NT2/D1 (cell line): ENCODE results near the gene USP5.
A peak's percentile ranks its signal among the peaks of the same experiment; 100 is the strongest.

ENCODE experiments used
- DNase-seq: peaks from one replicate; pipeline ENCODE4 v3.0.0-alpha.2; 2011; ENCODE audit warnings: low read depth, low spot score
- H3K27me3 ChIP-seq: 2 replicates; pipeline ENCODE4 v1.6.0; 2011; ENCODE audit warnings: mild to moderate bottlenecking; ENCODE audit not compliant: insufficient read length, insufficient read depth
- H3K36me3 ChIP-seq: 2 replicates; pipeline ENCODE4 v1.6.1; 2011; ENCODE audit warnings: mild to moderate bottlenecking, low read length, mixed read lengths; ENCODE audit not compliant: insufficient read depth, insufficient read length
- H3K4me1 ChIP-seq: 2 replicates; pipeline ENCODE4 v1.5.1; 2011; ENCODE audit not compliant: insufficient read depth, insufficient read length
- H3K4me3 ChIP-seq: 2 replicates; pipeline ENCODE4 v1.5.1; 2011; ENCODE audit warnings: low read depth; ENCODE audit not compliant: insufficient read length
- H3K9ac ChIP-seq: 2 replicates; pipeline ENCODE4 v1.6.0; 2011; ENCODE audit warnings: low read depth; ENCODE audit not compliant: insufficient read length
- H3K9me3 ChIP-seq: 2 replicates; pipeline ENCODE4 v1.5.1; 2011; ENCODE audit warnings: mild to moderate bottlenecking, low read length; ENCODE audit not compliant: insufficient read depth
- SUZ12 ChIP-seq: IDR thresholded peaks from 2 replicates; pipeline ENCODE4 v1.6.1; 2011; ENCODE audit not compliant: insufficient read length, insufficient read depth; ENCODE audit errors: extremely low read depth
- YY1 ChIP-seq: IDR thresholded peaks from 2 replicates; pipeline ENCODE4 v1.6.1; 2011; ENCODE audit not compliant: insufficient read length, insufficient read depth
- ZNF274 ChIP-seq: IDR thresholded peaks from 2 replicates; pipeline ENCODE4 v1.6.1; 2011; ENCODE audit warnings: mild to moderate bottlenecking, low read depth, low read length

Gene USP5

DNA sequence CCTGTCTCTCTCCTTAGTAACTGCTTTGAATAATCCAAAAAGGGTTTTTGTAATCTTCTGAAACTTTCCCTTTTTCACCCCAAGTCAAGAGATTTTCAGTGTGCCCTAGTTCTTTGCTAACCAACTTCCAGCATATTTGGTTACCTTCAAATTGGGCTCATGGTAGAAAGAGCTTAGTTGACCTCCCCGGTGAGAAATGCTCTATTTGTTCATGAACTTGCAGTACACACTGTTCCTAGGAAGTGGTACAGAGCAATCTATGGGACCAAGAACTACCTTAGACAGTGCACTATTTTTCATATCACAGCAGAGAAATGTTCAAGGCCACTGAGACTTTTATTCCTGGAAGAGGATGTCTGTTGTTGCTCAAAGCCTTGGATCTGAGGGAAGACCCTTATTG lies 1.7 kb downstream of the USP5 start:
- Histone ChIP-seq H3K27me3 (no peaks in the 10 kb centered on the region), H3K4me3 (peak overlapping the region; percentile 90), H3K4me1 (peaks cover 9% of the 10 kb centered on the region), H3K9ac (peak overlapping the region; percentile 74), H3K9me3 (no peaks in the 10 kb centered on the region), H3K36me3 (peaks cover 73% of the 10 kb centered on the region)
- TF ChIP-seq SUZ12 (no peak), YY1 (no peak), ZNF274 (no peak)
- DNase-seq: no peak

DNA sequence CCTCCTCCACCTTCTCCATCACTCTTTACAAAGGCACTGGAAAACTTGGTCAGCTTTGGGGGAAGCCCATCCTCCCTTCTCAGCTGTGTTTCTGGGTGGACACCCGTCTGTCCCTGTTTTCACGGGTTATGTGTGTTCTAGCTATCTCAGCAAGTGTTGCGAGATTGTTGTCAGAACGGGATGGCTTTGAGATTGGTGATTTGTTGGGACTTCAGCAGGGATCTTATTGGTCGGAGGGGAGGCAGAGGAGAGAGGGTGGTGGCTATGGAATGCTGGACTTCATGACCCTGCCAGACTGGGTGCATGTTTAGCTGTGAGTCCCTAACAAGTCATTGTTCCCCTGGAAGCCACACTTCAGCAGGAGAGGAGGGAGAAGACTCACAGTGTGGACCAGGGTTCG lies 2.1 kb downstream of the USP5 start:
- H3K36me3 ChIP-seq: peaks cover 73% of the 10 kb centered on the region
- H3K9ac ChIP-seq: peak overlapping the region; percentile 74
- H3K27me3 ChIP-seq: no peaks in the 10 kb centered on the region
- no peak for TF ChIP-seq YY1
- no peak for TF ChIP-seq SUZ12
- TF ChIP-seq ZNF274: no peak
- peaks cover 9% of the 10 kb centered on the region for H3K4me1 ChIP-seq
- no peak overlapping the region for H3K4me3 ChIP-seq
- DNase-seq: no peak
- no peaks in the 10 kb centered on the region for H3K9me3 ChIP-seq

DNA sequence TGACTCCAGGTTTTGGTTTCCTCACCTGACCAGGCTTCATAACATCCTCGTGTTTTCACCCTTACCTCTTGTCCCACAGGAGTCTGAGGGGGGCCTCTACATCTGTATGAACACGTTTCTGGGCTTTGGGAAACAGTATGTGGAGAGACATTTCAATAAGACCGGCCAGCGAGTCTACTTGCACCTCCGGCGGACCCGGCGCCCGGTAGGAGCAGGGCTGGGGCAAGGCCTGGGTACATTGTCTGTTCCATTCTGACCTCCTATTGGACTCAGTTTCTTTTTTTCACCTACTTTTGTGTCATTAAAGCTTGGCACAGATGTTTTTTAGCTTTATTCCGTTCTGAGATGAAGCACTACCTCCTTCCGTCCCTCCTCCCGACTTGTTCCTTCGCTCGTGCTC lies 3.4 kb downstream of the USP5 start:
- peaks cover 9% of the 10 kb centered on the region for H3K4me1 ChIP-seq
- H3K27me3 ChIP-seq: no peaks in the 10 kb centered on the region
- H3K36me3 ChIP-seq: peaks cover 71% of the 10 kb centered on the region
- H3K9ac ChIP-seq: no peak overlapping the region
- no peak overlapping the region for H3K4me3 ChIP-seq
- no peak for DNase-seq
- H3K9me3 ChIP-seq: no peaks in the 10 kb centered on the region
- no peak for TF ChIP-seq YY1
- TF ChIP-seq ZNF274: no peak
- no peak for TF ChIP-seq SUZ12

DNA sequence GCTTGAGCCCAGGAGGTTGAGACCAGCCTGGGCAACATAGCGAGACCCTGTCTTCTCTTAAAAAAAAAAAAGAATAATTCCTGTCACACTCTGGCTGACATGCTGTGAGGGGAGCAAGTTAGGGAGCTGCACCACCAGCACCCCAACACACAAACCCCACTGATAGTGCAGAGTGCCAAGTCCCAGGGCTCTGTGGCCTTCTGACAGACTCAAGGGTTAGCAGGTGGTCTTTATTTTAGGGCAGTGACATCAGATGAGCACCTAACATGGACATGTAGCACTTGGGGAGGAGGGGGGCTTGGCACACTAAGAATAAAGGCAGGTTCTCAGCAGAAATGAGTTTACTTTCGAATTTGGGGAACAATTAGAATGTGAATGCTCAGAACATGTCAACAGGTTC lies 6.8 kb downstream of the USP5 start:
- Histone ChIP-seq H3K9me3 (no peaks in the 10 kb centered on the region), H3K36me3 (peaks cover 98% of the 10 kb centered on the region)

DNA sequence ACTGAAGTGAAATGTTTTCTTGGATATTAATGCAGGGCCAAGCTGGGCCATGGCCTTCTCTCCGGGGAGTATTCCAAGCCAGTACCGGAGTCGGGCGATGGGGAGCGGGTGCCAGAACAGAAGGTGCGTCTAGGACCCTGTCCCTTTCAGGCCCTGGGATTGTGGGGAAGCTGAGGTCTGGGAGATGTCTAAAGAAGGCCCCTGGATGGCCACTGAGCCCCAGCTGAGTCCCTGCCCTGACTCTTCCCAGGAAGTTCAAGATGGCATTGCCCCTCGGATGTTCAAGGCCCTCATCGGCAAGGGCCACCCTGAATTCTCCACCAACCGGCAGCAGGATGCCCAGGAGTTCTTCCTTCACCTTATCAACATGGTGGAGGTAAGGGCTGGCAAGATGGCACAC lies 8.2 kb downstream of the USP5 start:
- no peak for DNase-seq
- no peak overlapping the region for H3K4me3 ChIP-seq
- H3K9ac ChIP-seq: no peak overlapping the region
- H3K9me3 ChIP-seq: no peaks in the 10 kb centered on the region
- TF ChIP-seq ZNF274 (no peak), YY1 (no peak), SUZ12 (no peak)
- H3K36me3 ChIP-seq: peaks cover 98% of the 10 kb centered on the region
- no peaks in the 10 kb centered on the region for H3K27me3 ChIP-seq
- no peaks in the 10 kb centered on the region for H3K4me1 ChIP-seq

More for the DNA sequence above, 6.8 kb downstream of the USP5 start:
- DNase-seq: no peak
- peaks cover 5% of the 10 kb centered on the region for H3K4me1 ChIP-seq
- no peak overlapping the region for H3K9ac ChIP-seq
- no peaks in the 10 kb centered on the region for H3K27me3 ChIP-seq
- TF ChIP-seq ZNF274 (no peak), YY1 (no peak)
- no peak overlapping the region for H3K4me3 ChIP-seq

DNA sequence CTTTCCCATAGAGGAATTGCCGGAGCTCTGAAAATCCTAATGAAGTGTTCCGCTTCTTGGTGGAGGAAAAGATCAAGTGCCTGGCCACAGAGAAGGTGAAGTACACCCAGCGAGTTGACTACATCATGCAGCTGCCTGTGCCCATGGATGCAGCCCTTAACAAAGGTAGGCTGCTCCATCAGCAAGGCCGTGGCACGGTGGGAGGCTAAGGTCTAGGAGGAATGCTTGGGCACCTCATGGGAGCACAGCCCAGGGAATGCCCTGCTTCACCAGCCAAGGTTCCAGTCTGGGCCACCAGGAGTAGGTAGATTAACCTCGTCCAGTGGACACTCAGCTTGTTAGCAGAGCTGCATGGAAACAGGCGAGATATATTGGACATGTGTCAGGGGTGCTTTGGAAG lies 9.0 kb downstream of the USP5 start:
- TF ChIP-seq SUZ12 (no peak), ZNF274 (no peak), YY1 (no peak)
- Histone ChIP-seq H3K4me3 (no peak overlapping the region), H3K9ac (no peak overlapping the region), H3K27me3 (no peaks in the 10 kb centered on the region), H3K9me3 (no peaks in the 10 kb centered on the region), H3K4me1 (peaks cover 5% of the 10 kb centered on the region), H3K36me3 (peaks cover 98% of the 10 kb centered on the region)
- DNase-seq: no peak

DNA sequence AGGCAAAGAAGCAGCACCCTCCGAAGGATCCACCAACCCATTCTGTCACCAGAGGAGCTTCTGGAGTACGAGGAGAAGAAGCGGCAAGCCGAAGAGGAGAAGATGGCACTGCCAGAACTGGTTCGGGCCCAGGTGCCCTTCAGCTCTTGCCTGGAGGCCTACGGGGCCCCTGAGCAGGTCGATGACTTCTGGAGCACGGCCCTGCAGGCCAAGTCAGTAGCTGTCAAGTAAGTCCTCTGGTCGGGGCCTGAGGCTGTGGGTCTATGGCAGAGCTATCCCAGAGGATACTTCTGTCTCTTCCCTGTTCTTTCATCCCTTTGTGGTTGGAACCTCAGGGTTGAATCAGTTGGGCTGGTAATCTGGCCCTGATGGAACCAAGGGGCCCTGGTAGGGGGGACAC lies 9.4 kb downstream of the USP5 start:
- Histone ChIP-seq H3K4me1 (peaks cover 9% of the 10 kb centered on the region), H3K27me3 (no peaks in the 10 kb centered on the region), H3K4me3 (no peak overlapping the region), H3K9ac (no peak overlapping the region), H3K9me3 (no peaks in the 10 kb centered on the region), H3K36me3 (peaks cover 97% of the 10 kb centered on the region)
- no peak for DNase-seq
- TF ChIP-seq ZNF274 (no peak), SUZ12 (no peak), YY1 (no peak)

DNA sequence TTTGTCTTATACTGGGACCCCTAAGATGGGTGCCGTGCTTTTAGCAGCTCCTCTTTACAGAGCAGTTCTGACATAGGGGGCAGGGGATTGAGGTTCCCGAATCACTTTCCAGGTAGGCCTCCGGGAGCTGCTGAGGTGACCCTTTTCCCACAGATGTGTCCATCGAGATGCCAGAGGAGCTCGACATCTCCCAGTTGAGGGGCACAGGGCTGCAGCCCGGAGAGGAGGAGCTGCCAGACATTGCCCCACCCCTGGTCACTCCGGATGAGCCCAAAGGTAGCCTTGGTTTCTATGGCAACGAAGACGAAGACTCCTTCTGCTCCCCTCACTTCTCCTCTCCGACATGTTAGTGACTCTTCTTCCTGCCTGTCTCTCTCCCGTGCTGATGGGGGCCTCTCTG lies 11.1 kb downstream of the USP5 start:
- H3K36me3 ChIP-seq: peaks cover 84% of the 10 kb centered on the region
- peaks cover 12% of the 10 kb centered on the region for H3K4me1 ChIP-seq

More for the DNA sequence above, 11.1 kb downstream of the USP5 start:
- H3K9ac ChIP-seq: no peak overlapping the region
- no peak for TF ChIP-seq YY1
- H3K4me3 ChIP-seq: no peak overlapping the region
- H3K27me3 ChIP-seq: no peaks in the 10 kb centered on the region
- H3K9me3 ChIP-seq: no peaks in the 10 kb centered on the region
- no peak for DNase-seq
